Measurements from ENCODE around the gene IGSF22.

DNA sequence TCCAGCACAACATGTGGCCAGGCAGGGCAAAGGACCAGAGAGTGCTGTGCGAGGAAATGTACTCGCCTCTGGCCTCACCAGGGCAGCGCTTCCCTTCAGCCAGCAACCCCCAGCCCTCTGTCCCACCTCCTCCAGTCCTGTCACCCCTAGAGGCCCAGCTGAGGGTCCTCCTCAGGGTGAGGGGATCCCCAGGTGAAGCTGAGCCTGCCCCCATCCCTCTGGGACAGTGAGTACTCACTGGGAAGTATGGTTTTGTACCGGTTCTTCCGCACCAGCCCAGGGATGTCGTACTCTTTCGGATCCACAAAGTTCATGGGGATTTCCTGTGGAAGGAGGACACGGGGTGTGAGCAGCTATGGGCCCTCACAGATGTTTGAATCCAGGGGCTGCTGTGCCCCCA, 11.7 kb upstream of the IGSF22 start:
- TF ChIP-seq, protein P1, sequence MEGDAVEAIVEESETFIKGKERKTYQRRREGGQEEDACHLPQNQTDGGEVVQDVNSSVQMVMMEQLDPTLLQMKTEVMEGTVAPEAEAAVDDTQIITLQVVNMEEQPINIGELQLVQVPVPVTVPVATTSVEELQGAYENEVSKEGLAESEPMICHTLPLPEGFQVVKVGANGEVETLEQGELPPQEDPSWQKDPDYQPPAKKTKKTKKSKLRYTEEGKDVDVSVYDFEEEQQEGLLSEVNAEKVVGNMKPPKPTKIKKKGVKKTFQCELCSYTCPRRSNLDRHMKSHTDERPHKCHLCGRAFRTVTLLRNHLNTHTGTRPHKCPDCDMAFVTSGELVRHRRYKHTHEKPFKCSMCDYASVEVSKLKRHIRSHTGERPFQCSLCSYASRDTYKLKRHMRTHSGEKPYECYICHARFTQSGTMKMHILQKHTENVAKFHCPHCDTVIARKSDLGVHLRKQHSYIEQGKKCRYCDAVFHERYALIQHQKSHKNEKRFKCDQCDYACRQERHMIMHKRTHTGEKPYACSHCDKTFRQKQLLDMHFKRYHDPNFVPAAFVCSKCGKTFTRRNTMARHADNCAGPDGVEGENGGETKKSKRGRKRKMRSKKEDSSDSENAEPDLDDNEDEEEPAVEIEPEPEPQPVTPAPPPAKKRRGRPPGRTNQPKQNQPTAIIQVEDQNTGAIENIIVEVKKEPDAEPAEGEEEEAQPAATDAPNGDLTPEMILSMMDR (IDR thresholded peaks at IDR 0.05): no peak
- no peak for TF ChIP-seq POLR2A (IDR thresholded peaks at IDR 0.05)
